Dedifferentiated amniotic fluid mesenchymal stem cell (primary cell): ENCODE results near the gene NHSL2.

Source experiments
- DNase-seq: peaks from one replicate; pipeline ENCODE4 v3.0.0-alpha.2; 2016; ENCODE audit errors: extremely low spot score

NHSL2 gene

GRCh38 chrX:72108666-72109065 is 198.0 kb downstream of the NHSL2 start:
- no peak for DNase-seq

GRCh38 chrX:72110051-72110875 is 199.6 kb downstream of the NHSL2 start:
- no peak for DNase-seq

- no peak for DNase-seq
Measured at GRCh38 chrX:72110876-72111708, 200.4 kb downstream of the NHSL2 start.

- DNase-seq = no peak
Measured at GRCh38 chrX:72113461-72113860, 202.8 kb downstream of the NHSL2 start.

DNA sequence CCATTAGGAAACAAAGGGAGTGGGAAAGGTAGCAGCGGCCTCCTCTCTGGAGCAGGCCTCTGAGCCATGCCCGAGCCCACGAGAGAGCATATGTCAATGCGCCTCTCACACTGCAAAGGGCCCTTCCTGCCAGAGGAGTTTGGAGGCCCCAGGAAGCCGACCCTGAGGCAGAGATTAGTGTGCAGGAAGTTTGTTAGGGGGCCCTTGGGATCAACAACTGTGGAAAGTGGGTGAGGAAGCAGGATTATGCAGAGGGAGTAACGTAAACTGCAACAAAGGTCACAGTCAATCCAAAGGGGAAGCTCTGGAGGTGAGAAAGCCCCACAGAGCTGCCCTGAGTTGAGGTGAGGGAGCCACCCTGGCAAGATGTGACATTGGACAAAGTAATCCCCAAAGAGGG is 203.7 kb downstream of the NHSL2 start:
- no peak for DNase-seq

DNA sequence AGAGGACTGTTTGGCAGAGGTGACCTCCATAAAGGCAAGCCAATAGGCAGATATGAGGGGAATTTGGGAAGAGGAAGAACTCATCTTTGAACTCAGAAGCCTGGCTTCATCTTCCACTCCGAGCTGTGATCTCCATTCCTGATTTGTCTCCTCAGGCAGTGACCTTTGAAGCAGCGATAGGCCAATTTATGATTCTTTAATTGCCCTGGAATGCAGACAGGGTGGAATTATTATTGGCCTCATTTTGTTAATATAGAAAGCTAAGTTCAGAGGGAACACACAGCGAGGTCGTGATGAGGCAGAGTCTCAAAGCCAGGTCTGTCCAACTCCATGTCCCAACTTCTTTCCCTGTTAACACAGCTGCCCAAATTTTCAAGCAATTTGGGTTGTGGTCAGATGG is 204.2 kb downstream of the NHSL2 start:
- DNase-seq = no peak

DNA sequence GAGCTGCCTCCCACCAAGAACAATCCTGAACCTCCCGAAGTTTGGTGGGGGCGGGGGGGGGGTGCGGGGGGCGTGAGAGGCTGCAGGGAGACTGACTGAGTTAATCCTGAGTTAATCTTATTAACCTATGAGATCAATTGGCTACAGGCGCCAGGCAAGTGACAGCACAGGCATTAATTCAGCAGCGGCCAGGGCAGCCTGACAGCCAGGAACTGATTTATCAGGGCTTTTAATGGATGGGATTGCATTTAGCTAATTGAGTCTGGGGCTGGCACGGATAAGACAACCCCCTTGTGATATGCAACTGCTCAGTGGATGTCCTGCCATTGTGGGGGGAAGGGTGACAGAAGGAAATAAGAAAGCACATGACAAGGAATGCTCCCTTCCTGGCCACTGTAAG is 204.7 kb downstream of the NHSL2 start:
- DNase-seq = no peak

- DNase-seq = no peak
Measured at GRCh38 chrX:72117636-72118210, 207.1 kb downstream of the NHSL2 start.

DNA sequence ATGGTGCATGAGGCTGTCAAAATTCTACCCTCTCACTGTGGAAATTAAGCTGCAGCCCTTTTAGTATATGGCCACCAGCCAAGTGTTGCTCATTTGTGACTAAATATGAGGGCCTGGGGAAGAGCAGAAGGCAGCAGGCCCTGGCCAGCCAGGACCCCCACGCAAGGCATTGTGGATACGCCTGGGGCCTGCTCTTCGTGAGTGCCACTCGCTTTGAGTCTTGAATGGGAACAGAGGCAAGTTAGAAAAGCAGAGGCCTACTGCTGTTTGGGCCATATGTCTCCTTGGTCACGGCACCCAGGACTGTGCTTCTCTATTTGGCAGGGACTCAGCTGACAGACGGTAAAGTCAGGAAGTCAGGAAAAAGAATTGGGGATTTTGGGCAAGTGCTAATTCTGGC is 210.2 kb downstream of the NHSL2 start:
- DNase-seq = no peak

GRCh38 chrX:72121383-72121782 is 210.7 kb downstream of the NHSL2 start:
- DNase-seq = peak; percentile 79

GRCh38 chrX:72122621-72123337 is 212.1 kb downstream of the NHSL2 start:
- DNase-seq = no peak

DNA sequence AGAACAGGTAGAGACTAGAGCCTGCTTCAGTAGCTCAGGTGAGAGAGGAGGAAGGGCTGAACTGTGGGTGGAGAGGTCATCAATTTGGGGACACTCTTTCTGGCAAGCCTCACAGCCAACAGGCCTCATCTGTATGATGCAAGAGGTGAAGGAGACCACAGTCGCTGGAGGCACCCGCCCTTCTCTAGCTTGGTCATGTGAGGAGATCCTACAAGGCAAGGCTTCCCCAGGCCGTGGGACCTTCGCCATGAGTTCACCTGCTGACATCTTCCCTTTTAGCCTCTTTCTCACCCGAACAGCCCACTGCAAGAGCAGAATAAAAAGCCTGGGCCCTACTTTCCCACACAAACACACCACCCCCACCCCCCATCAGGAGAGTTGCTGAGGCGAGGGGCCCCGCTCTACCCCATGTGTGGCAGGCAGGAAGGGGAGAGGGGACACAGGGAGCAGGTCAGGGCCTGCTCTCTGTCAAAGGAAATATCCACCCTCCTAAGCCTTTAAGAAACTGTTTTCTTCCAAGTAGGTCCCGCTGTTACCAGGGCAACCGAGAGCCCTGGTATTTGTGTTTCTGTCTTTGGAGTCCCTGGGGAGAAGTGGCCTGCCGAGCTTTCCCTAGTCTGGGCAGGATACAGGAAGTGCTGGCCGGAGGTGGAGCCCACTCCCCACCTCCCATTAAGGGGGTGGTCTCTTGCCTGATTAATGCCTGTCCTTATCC is 213.0 kb downstream of the NHSL2 start:
- DNase-seq = no peak

- no peak for DNase-seq
Measured at GRCh38 chrX:72124540-72125201, 214.0 kb downstream of the NHSL2 start.

- no peak for DNase-seq
Measured at GRCh38 chrX:72125331-72126047, 214.8 kb downstream of the NHSL2 start.

- no peak for DNase-seq
Measured at GRCh38 chrX:72126048-72126415, 215.4 kb downstream of the NHSL2 start.

- DNase-seq = peak; percentile 87
Measured at GRCh38 chrX:72126539-72127140, 216.0 kb downstream of the NHSL2 start.

GRCh38 chrX:72127332-72127731 is 216.7 kb downstream of the NHSL2 start:
- no peak for DNase-seq

GRCh38 chrX:72128183-72128834 is 217.7 kb downstream of the NHSL2 start:
- DNase-seq = no peak

DNA sequence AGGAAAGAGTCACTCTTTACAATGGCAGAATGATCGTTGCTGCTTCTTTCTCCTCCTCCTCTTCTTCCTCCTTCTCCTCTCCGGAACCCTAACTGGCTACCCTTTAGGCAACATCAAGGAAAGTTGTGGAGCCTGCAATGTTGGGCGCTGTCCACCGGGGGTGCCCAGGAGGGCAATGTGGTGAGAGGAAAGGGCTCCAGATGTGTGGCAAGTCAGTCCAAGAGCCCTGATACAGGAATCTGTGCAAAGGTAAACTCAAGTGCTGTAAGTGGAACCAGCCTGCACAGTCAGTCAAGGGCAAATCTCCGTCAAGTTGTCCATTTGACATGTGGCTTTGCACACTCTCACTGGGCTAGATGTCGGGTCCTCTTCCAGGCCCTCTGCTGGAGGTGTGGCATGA is 218.2 kb downstream of the NHSL2 start:
- no peak for DNase-seq
